Measurements from ENCODE around the gene FANCM.

The FANCM gene

GRCh38 chr14:45238988-45239387, 103.3 kb downstream of the FANCM start:
- no peak for DNase-seq

- DNase-seq, result no peak
These were observed 107.0 kb downstream of the FANCM start for GRCh38 chr14:45242706-45243105.

- no peak for DNase-seq
These were observed 110.4 kb downstream of the FANCM start for GRCh38 chr14:45246151-45246550.

GRCh38 chr14:45246691-45247090, 111.0 kb downstream of the FANCM start:
- no peak for DNase-seq

GRCh38 chr14:45247427-45247826, 111.7 kb downstream of the FANCM start:
- no peak for DNase-seq

GRCh38 chr14:45249856-45250575, 114.3 kb downstream of the FANCM start:
- no peak for DNase-seq
